ENCODE measurements around the gene ST7. TPM values are rescaled to one million over a fixed set of nuclear protein-coding genes. Genes with fewer than 3 reads are reported as not detected.

ST7 gene
- polyA plus RNA-seq, 1 donor (not counting 4 experiments of a cell fraction or from before 2014, with no cell fraction given) = 16.9 TPM

- no peak overlapping the region for H3K4me2 ChIP-seq (ENCODE audit: control insufficient read depth, extremely low read depth, insufficient read depth, low read depth, low read length)
- dilution Hi-C loops (cut with MboI; ENCODE audit: extremely low pct_ligation_motif_present, low sequenced_read_pairs) = no loop called here
- H3K79me2 ChIP-seq (ENCODE audit: control insufficient read depth, insufficient read depth, low read length) = no peaks in the 10 kb centered on the region
- no peak overlapping the region for H3K9ac ChIP-seq (ENCODE audit: control insufficient read depth, extremely low read depth, insufficient read depth, low read length)
- H2AFZ ChIP-seq (ENCODE audit: control insufficient read depth, low read length) = no peak overlapping the region
- peaks cover 17% of the 10 kb centered on the region for H3K4me1 ChIP-seq (ENCODE audit: control insufficient read depth, extremely low read depth, insufficient read depth, low read length)
- no peaks in the 10 kb centered on the region for H3K36me3 ChIP-seq (ENCODE audit: control insufficient read depth in 2 of 2, extremely low read depth in 1 of 2, insufficient read depth in 2 of 2, low read length in 2 of 2)
- no peak overlapping the region for H3K4me3 ChIP-seq (ENCODE audit: control insufficient read depth in 2 of 3, extremely low read depth in 1 of 3, insufficient read depth in 2 of 3, low read depth in 1 of 3, low read length in 3 of 3)
- no peak for FAIRE-seq
- no peak overlapping the region for H3K27ac ChIP-seq (ENCODE audit: control insufficient read depth, insufficient read depth, low read length)
- H4K20me1 ChIP-seq (ENCODE audit: control insufficient read depth, extremely low read depth, insufficient read depth, low read length) = peaks cover 2% of the 10 kb centered on the region
- no peaks in the 10 kb centered on the region for H3K27me3 ChIP-seq (ENCODE audit: control insufficient read depth, extremely low read depth, insufficient read depth, low read length)
- no peaks in the 10 kb centered on the region for H3K9me3 ChIP-seq (ENCODE audit: control insufficient read depth, low read depth, low read length)
- TF ChIP-seq CTCF (optimal IDR thresholded peaks at IDR 0.05 in 1 of 3, IDR thresholded peaks at IDR 0.05 in 1 of 3, conservative IDR thresholded peaks at IDR 0.05 in 1 of 3; ENCODE audit: extremely low read depth in 1 of 3, insufficient read depth in 2 of 3, low read length in 3 of 3) = peak in 2 of 3 experiments; percentile 51 to 57
- TF ChIP-seq EZH2 (IDR thresholded peaks at IDR 0.05; ENCODE audit: low read length) = no peak
- H3K9me1 ChIP-seq (ENCODE audit: control insufficient read depth, extremely low read depth, insufficient read depth, low read length) = no peaks in the 10 kb centered on the region
- DNase-seq (ENCODE audit: low read depth, low spot score) = no peak
Observed at GRCh38 chr7:117127585-117128168, 174.4 kb downstream of the ST7 start.

GRCh38 chr7:117129521-117129955 is 176.2 kb downstream of the ST7 start:
- Histone ChIP-seq H3K9ac (ENCODE audit: control insufficient read depth, extremely low read depth, insufficient read depth, low read length) (no peak overlapping the region), H3K4me3 (ENCODE audit: control insufficient read depth in 2 of 3, extremely low read depth in 1 of 3, insufficient read depth in 2 of 3, low read depth in 1 of 3, low read length in 3 of 3) (no peak overlapping the region), H3K9me1 (ENCODE audit: control insufficient read depth, extremely low read depth, insufficient read depth, low read length) (no peaks in the 10 kb centered on the region), H3K79me2 (ENCODE audit: control insufficient read depth, insufficient read depth, low read length) (no peaks in the 10 kb centered on the region), H3K27ac (ENCODE audit: control insufficient read depth, insufficient read depth, low read length) (no peak overlapping the region), H3K27me3 (ENCODE audit: control insufficient read depth, extremely low read depth, insufficient read depth, low read length) (no peaks in the 10 kb centered on the region), H3K4me1 (ENCODE audit: control insufficient read depth, extremely low read depth, insufficient read depth, low read length) (peaks cover 19% of the 10 kb centered on the region), H3K9me3 (ENCODE audit: control insufficient read depth, low read depth, low read length) (no peaks in the 10 kb centered on the region), H3K36me3 (ENCODE audit: control insufficient read depth in 2 of 2, extremely low read depth in 1 of 2, insufficient read depth in 2 of 2, low read length in 2 of 2) (no peaks in the 10 kb centered on the region), H3K4me2 (ENCODE audit: control insufficient read depth, extremely low read depth, insufficient read depth, low read depth, low read length) (no peak overlapping the region), H4K20me1 (ENCODE audit: control insufficient read depth, extremely low read depth, insufficient read depth, low read length) (peaks cover 2% of the 10 kb centered on the region), H2AFZ (ENCODE audit: control insufficient read depth, low read length) (no peak overlapping the region)
- TF ChIP-seq CTCF (optimal IDR thresholded peaks at IDR 0.05 in 1 of 3, IDR thresholded peaks at IDR 0.05 in 1 of 3, conservative IDR thresholded peaks at IDR 0.05 in 1 of 3; ENCODE audit: extremely low read depth in 1 of 3, insufficient read depth in 2 of 3, low read length in 3 of 3) (no peak), EZH2 (IDR thresholded peaks at IDR 0.05; ENCODE audit: low read length) (no peak)
- dilution Hi-C loops (cut with MboI; ENCODE audit: extremely low pct_ligation_motif_present, low sequenced_read_pairs) = no loop called here
- DNase-seq (ENCODE audit: low read depth, low spot score) (no peak), FAIRE-seq (no peak)
